Measurements from ENCODE around the gene TARS2.

The TARS2 gene

DNA sequence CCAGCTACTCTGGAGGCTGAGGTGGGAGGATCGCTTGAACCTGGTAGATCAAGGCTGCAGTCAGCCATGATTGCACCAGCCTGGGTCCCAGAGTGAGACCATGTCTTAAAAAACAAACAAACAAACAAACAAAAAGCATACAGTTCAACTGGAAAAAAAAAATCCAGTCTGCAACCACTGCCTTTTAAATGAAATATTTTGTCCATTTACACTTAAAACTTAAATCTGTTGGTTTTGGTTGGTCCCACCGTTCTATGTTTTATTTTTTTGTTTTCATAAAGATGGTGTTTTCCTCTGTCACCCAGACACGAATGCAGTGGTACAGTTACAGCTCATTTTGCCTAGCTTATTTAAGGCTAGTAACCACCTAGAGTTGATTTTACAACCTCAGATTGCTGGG is 38.1 kb downstream of the TARS2 start:
- no peaks in the 10 kb centered on the region for H3K36me3 Mint-ChIP-seq (ENCODE audit: low read depth)
- no peak for DNase-seq
- TF ChIP-seq, protein P1, sequence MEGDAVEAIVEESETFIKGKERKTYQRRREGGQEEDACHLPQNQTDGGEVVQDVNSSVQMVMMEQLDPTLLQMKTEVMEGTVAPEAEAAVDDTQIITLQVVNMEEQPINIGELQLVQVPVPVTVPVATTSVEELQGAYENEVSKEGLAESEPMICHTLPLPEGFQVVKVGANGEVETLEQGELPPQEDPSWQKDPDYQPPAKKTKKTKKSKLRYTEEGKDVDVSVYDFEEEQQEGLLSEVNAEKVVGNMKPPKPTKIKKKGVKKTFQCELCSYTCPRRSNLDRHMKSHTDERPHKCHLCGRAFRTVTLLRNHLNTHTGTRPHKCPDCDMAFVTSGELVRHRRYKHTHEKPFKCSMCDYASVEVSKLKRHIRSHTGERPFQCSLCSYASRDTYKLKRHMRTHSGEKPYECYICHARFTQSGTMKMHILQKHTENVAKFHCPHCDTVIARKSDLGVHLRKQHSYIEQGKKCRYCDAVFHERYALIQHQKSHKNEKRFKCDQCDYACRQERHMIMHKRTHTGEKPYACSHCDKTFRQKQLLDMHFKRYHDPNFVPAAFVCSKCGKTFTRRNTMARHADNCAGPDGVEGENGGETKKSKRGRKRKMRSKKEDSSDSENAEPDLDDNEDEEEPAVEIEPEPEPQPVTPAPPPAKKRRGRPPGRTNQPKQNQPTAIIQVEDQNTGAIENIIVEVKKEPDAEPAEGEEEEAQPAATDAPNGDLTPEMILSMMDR (IDR thresholded peaks at IDR 0.05): no peak
- no peak overlapping the region for H3K27ac Mint-ChIP-seq
- H3K27me3 Mint-ChIP-seq (ENCODE audit: low read depth, poor library complexity): no peaks in the 10 kb centered on the region
- H3K4me1 Mint-ChIP-seq: peaks cover 10% of the 10 kb centered on the region
- H3K4me3 Mint-ChIP-seq: no peak overlapping the region
- no peaks in the 10 kb centered on the region for H3K9me3 Mint-ChIP-seq

- peaks cover 28% of the 10 kb centered on the region for H3K4me1 Mint-ChIP-seq
- no peak overlapping the region for H3K4me3 Mint-ChIP-seq
- DNase-seq: no peak
- no peaks in the 10 kb centered on the region for H3K27me3 Mint-ChIP-seq (ENCODE audit: low read depth, poor library complexity)
- H3K27ac Mint-ChIP-seq: no peak overlapping the region
- TF ChIP-seq, protein P1 (IDR thresholded peaks at IDR 0.05): no peak
- H3K9me3 Mint-ChIP-seq: no peaks in the 10 kb centered on the region
- no peaks in the 10 kb centered on the region for H3K36me3 Mint-ChIP-seq (ENCODE audit: low read depth)
Observed at GRCh38 chr1:150528196-150528595, 41.0 kb downstream of the TARS2 start.

DNA sequence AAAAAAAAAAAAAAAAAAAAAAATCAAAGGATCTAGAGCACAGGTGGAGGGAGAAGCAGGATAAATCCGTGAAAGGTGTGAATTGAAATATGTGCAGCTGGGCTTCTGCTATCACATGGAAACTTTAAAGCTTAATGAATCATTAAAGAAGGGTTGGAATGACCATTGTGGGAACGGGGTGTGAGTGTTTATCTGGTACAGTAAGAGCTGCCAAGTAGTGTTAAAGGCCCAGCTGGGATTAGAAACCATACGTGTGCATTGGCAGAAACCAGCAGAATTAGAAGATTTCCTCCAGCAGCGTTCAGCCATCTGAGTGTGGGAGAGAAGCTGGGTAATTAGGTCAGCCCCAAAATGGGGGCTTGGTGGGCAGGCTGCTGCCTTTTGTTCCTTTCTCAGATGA is 41.8 kb downstream of the TARS2 start:
- peak overlapping the region; percentile 57 for H3K27ac Mint-ChIP-seq
- no peaks in the 10 kb centered on the region for H3K27me3 Mint-ChIP-seq (ENCODE audit: low read depth, poor library complexity)
- TF ChIP-seq, protein P1 (IDR thresholded peaks at IDR 0.05): no peak
- no peaks in the 10 kb centered on the region for H3K36me3 Mint-ChIP-seq (ENCODE audit: low read depth)
- peaks cover 27% of the 10 kb centered on the region for H3K4me1 Mint-ChIP-seq
- DNase-seq: no peak
- no peak overlapping the region for H3K4me3 Mint-ChIP-seq
- H3K9me3 Mint-ChIP-seq: no peaks in the 10 kb centered on the region

DNA sequence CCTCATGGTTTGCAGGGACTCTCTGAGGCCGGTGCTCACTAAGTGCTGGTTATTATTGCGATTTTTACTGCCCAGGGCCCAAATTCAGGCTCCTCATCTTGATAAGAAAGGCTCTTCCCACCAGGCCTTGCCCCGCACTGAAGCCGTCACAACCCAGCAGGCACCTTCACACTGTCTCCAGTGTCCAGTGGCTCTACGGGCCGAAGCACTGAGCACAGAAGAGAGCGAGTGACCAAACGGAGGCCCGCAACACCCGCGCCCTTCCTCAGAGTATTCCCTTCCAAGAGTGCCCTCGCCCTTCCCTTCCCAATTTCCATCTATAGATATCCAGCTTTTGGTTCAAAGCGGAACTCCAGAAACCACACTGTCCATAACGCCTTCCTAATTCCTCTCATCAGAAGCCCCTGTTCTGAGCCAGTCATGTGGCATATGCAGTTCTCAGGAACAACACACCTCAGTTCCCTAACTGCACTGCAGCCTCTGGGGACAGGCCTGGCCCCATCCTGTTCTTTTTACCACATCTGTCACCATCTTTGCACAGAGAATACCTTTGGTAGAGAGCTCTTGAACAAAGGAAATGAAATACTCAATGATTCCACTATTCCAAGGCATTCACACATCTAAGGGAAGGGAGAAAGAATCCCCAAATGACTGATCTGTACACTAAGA is 43.4 kb downstream of the TARS2 start:
- no peak for DNase-seq
- Mint-ChIP-seq H3K4me1 (peaks cover 27% of the 10 kb centered on the region), H3K27ac (peak overlapping the region; percentile 4), H3K36me3 (ENCODE audit: low read depth) (no peaks in the 10 kb centered on the region), H3K27me3 (ENCODE audit: low read depth, poor library complexity) (no peaks in the 10 kb centered on the region), H3K9me3 (no peaks in the 10 kb centered on the region), H3K4me3 (no peak overlapping the region)
- TF ChIP-seq, protein P1 (IDR thresholded peaks at IDR 0.05): no peak

DNA sequence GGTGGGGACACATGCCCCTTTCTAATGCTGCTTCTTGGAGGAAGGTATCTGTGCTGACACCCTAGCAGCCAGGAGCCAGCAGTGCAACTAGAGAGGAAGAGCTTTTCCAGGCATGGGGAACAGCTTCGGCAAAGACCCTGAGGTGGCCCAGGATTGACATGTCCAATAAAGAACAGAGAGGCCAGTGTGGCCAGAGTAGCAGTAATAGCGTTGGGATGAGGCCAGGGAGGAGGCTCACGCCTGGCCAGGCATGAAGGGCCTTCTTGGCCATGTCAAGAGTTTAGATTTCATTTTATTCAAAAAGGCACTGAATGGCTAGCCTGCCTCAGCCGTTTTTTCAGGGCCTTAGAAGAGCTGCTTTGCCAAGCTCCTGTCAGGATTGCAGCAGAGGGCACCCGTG is 45.6 kb downstream of the TARS2 start:
- Mint-ChIP-seq H3K4me3 (no peak overlapping the region), H3K4me1 (peaks cover 33% of the 10 kb centered on the region), H3K27ac (peak overlapping the region; percentile 77), H3K36me3 (ENCODE audit: low read depth) (no peaks in the 10 kb centered on the region), H3K9me3 (no peaks in the 10 kb centered on the region), H3K27me3 (ENCODE audit: low read depth, poor library complexity) (no peaks in the 10 kb centered on the region)
- TF ChIP-seq, protein P1 (IDR thresholded peaks at IDR 0.05): no peak
- DNase-seq: no peak

- TF ChIP-seq, protein P1 (IDR thresholded peaks at IDR 0.05): no peak
- H3K27ac Mint-ChIP-seq: no peak overlapping the region
- DNase-seq: no peak
- no peak overlapping the region for H3K4me3 Mint-ChIP-seq
- no peaks in the 10 kb centered on the region for H3K9me3 Mint-ChIP-seq
- no peaks in the 10 kb centered on the region for H3K27me3 Mint-ChIP-seq (ENCODE audit: low read depth, poor library complexity)
- peaks cover 42% of the 10 kb centered on the region for H3K4me1 Mint-ChIP-seq
- no peaks in the 10 kb centered on the region for H3K36me3 Mint-ChIP-seq (ENCODE audit: low read depth)
Observed at GRCh38 chr1:150534002-150534401, 46.8 kb downstream of the TARS2 start.
